ENCODE data around the gene C1orf87. TPM values are rescaled to one million over a fixed set of nuclear protein-coding genes. Genes with fewer than 3 reads are reported as not detected.

The C1orf87 gene
- total RNA-seq, 1 experiment from 2014 or later = not detected

DNA sequence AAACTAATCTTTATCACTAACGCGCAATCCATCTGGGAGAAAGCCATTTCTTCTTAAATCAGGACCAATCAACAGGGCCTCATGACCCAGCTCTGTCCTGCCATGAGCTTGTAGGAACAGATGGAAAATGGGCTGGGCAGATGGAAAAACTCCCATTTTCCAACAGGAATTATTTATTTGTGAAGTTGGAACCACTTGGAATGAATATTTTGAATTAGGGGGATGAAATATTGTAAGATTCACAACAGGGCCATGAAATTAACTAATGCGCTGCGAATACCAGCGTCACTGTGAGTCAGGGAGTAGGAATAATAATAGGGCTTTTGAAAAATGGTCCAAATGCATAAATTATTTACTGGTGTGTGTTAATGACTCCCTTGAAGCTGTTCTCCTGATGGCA lies 93.9 kb downstream of the C1orf87 start:
- Histone ChIP-seq H3K9ac (ENCODE audit: low read length) (no peak overlapping the region), H3K4me3 (ENCODE audit: low read length) (no peak overlapping the region), H3K27me3 (ENCODE audit: low read length) (peaks cover 19% of the 10 kb centered on the region), H3K36me3 (ENCODE audit: low read depth, low read length) (no peaks in the 10 kb centered on the region), H3K9me3 (ENCODE audit: low read length) (no peaks in the 10 kb centered on the region), H3K4me1 (ENCODE audit: insufficient read depth, low read length) (no peaks in the 10 kb centered on the region), H3K4me2 (ENCODE audit: low read length) (no peak overlapping the region), H2AFZ (ENCODE audit: low read length) (no peak overlapping the region), H3F3A (ENCODE audit: low read length, unreplicated experiment) (no peaks in the 10 kb centered on the region), H3K27ac (ENCODE audit: low read length) (no peak overlapping the region), H4K20me1 (ENCODE audit: low read length) (no peaks in the 10 kb centered on the region), H3K79me2 (ENCODE audit: low read length) (no peaks in the 10 kb centered on the region), H3K9me2 (replicated peaks; ENCODE audit: low read length) (no peaks in the 10 kb centered on the region)
- ChIA-PET CTCF (no interaction called here), POLR2A (ENCODE audit: unreplicated experiment) (no interaction called here)
- BruUV-seq (replicated peaks) = no TSS peak
- intact Hi-C loops (cut with micrococcal nuclease) = loop anchor here (10.0 kb wide), 1 partner anchor 785 kb away; no protein-coding TSS in a partner anchor
- TF ChIP-seq EZH2 (IDR thresholded peaks at IDR 0.05; ENCODE audit: low read length, unreplicated experiment) (no peak), EZH2phosphoT487 (IDR thresholded peaks at IDR 0.05; ENCODE audit: borderline replicate concordance, low read length) (no peak)
- TF ChIP-seq, protein P1, sequence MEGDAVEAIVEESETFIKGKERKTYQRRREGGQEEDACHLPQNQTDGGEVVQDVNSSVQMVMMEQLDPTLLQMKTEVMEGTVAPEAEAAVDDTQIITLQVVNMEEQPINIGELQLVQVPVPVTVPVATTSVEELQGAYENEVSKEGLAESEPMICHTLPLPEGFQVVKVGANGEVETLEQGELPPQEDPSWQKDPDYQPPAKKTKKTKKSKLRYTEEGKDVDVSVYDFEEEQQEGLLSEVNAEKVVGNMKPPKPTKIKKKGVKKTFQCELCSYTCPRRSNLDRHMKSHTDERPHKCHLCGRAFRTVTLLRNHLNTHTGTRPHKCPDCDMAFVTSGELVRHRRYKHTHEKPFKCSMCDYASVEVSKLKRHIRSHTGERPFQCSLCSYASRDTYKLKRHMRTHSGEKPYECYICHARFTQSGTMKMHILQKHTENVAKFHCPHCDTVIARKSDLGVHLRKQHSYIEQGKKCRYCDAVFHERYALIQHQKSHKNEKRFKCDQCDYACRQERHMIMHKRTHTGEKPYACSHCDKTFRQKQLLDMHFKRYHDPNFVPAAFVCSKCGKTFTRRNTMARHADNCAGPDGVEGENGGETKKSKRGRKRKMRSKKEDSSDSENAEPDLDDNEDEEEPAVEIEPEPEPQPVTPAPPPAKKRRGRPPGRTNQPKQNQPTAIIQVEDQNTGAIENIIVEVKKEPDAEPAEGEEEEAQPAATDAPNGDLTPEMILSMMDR (conservative IDR thresholded peaks at IDR 0.05; ENCODE audit: low read depth, low read length) = no peak
- ATAC-seq (no peak), DNase-seq (no peak)

DNA sequence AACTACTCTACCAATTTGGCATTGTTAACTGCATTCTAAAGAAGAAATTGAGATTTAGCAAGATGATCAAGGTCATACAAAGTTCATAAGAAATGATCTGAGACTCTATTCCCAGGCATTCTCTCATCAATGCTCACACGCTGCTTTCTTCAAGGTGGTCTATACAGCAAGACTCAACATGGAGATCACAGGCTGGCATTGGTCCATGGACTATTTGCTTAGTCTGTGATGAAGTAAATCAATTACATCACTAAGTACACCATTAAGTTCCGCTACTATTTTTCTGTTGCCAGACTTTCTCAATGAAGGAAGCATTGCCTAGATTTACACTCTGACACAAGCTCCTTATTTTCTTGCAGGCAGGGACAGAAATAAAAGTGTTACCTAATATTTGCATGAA lies 95.1 kb downstream of the C1orf87 start:
- no peaks in the 10 kb centered on the region for H3F3A ChIP-seq (ENCODE audit: low read length, unreplicated experiment)
- ATAC-seq (no peak), DNase-seq (no peak)
- no peak for TF ChIP-seq EZH2phosphoT487 (IDR thresholded peaks at IDR 0.05; ENCODE audit: borderline replicate concordance, low read length)
- TF ChIP-seq, protein P1 (conservative IDR thresholded peaks at IDR 0.05; ENCODE audit: low read depth, low read length) = no peak
- no peak overlapping the region for H3K9ac ChIP-seq (ENCODE audit: low read length)
- no TSS peak for BruUV-seq (replicated peaks)
- peaks cover 30% of the 10 kb centered on the region for H3K27me3 ChIP-seq (ENCODE audit: low read length)
- no peaks in the 10 kb centered on the region for H3K9me2 ChIP-seq (replicated peaks; ENCODE audit: low read length)
- no peaks in the 10 kb centered on the region for H3K4me1 ChIP-seq (ENCODE audit: insufficient read depth, low read length)
- no peak overlapping the region for H2AFZ ChIP-seq (ENCODE audit: low read length)
- H3K4me2 ChIP-seq (ENCODE audit: low read length) = no peak overlapping the region
- intact Hi-C loops (cut with micrococcal nuclease) = loop anchor here (10.0 kb wide), 1 partner anchor 786 kb away; no protein-coding TSS in a partner anchor
- POLR2A ChIA-PET (ENCODE audit: unreplicated experiment) = no interaction called here
- no peaks in the 10 kb centered on the region for H3K9me3 ChIP-seq (ENCODE audit: low read length)
- H3K79me2 ChIP-seq (ENCODE audit: low read length) = no peaks in the 10 kb centered on the region
- no peak overlapping the region for H3K27ac ChIP-seq (ENCODE audit: low read length)
- H3K36me3 ChIP-seq (ENCODE audit: low read depth, low read length) = no peaks in the 10 kb centered on the region
- CTCF ChIA-PET = no interaction called here
- H3K4me3 ChIP-seq (ENCODE audit: low read length) = no peak overlapping the region
- H4K20me1 ChIP-seq (ENCODE audit: low read length) = no peaks in the 10 kb centered on the region

DNA sequence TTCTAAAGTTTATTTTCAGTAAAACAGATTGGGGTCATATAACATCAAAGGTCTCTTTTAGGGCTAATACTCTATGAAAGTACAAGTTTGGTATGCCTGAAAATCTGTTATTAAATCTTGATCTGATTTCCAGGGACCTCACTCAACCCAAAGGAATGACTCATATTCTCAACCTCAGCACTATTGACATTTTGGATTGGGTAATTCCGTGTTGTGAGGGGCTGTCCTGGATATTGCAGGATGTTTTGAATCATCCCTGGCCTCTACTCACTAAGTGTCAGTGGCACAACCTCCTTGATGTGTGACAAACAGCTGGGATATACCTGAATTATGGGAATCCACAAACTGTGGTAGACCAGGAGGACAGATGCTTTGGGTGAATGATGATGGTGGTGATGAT lies 95.5 kb downstream of the C1orf87 start:
- BruUV-seq (replicated peaks) = no TSS peak

More for the DNA sequence above, 95.5 kb downstream of the C1orf87 start:
- no peaks in the 10 kb centered on the region for H3K9me3 ChIP-seq (ENCODE audit: low read length)
- TF ChIP-seq, protein P1 (conservative IDR thresholded peaks at IDR 0.05; ENCODE audit: low read depth, low read length) = no peak
- TF ChIP-seq EZH2 (IDR thresholded peaks at IDR 0.05; ENCODE audit: low read length, unreplicated experiment) = no peak
- no peak for TF ChIP-seq EZH2phosphoT487 (IDR thresholded peaks at IDR 0.05; ENCODE audit: borderline replicate concordance, low read length)
- H3K4me3 ChIP-seq (ENCODE audit: low read length) = no peak overlapping the region
- H3K4me1 ChIP-seq (ENCODE audit: insufficient read depth, low read length) = no peaks in the 10 kb centered on the region
- ChIA-PET CTCF (no interaction called here), POLR2A (ENCODE audit: unreplicated experiment) (no interaction called here)
- intact Hi-C loops (cut with micrococcal nuclease) = loop anchor here (10.0 kb wide), 1 partner anchor 787 kb away; no protein-coding TSS in a partner anchor
- no peak for DNase-seq
- no peak overlapping the region for H3K9ac ChIP-seq (ENCODE audit: low read length)
- H3F3A ChIP-seq (ENCODE audit: low read length, unreplicated experiment) = no peaks in the 10 kb centered on the region
- no peak overlapping the region for H2AFZ ChIP-seq (ENCODE audit: low read length)
- no peaks in the 10 kb centered on the region for H4K20me1 ChIP-seq (ENCODE audit: low read length)
- no peaks in the 10 kb centered on the region for H3K36me3 ChIP-seq (ENCODE audit: low read depth, low read length)
- no peaks in the 10 kb centered on the region for H3K79me2 ChIP-seq (ENCODE audit: low read length)
- ATAC-seq = no peak
- H3K4me2 ChIP-seq (ENCODE audit: low read length) = no peak overlapping the region
- no peaks in the 10 kb centered on the region for H3K9me2 ChIP-seq (replicated peaks; ENCODE audit: low read length)
- H3K27ac ChIP-seq (ENCODE audit: low read length) = no peak overlapping the region
- H3K27me3 ChIP-seq (ENCODE audit: low read length) = peaks cover 35% of the 10 kb centered on the region
